Upper lobe of left lung (tissue), 6 donors: Measurements from ENCODE around the gene CERK. TPM values are rescaled to one million over a fixed set of nuclear protein-coding genes. Genes with fewer than 3 reads are reported as not detected.

ENCODE experiments used
- ATAC-seq, 2 donors: fragments of 200-7000 bp; cut with Tn5 transposase; one replicate each; pipeline ENCODE4 v1.9.1; 2022; ENCODE audit warnings: mild to moderate bottlenecking in 2 of 2, moderate library complexity in 2 of 2; ENCODE audit not compliant: low FRiP score in 2 of 2
- DNase-seq, 2 donors: peaks; one replicate each; pipeline ENCODE4 v3.0.0-alpha.2; 2019 to 2020
- H3K27ac ChIP-seq, 4 donors: fragments of 200-600 bp; sonication (generic); one replicate each; pipeline ENCODE4 v1.5.1; 2016 to 2019
- H3K27me3 ChIP-seq, 4 donors: fragments of 200-600 bp; sonication (generic); one replicate each; pipeline ENCODE4 v1.5.1; 2017 to 2019
- H3K36me3 ChIP-seq, 4 donors: fragments of 200-600 bp; sonication (generic); one replicate each; pipeline ENCODE4 v1.5.1; 2016 to 2019
- H3K4me1 ChIP-seq, 4 donors: fragments of 200-600 bp; sonication (generic); one replicate each; pipeline ENCODE4 v1.5.1; 2018 to 2019
- H3K4me3 ChIP-seq, 4 donors: fragments of 200-600 bp; sonication (generic); one replicate each; pipeline ENCODE4 v1.5.1; 2017 to 2019; ENCODE audit warnings: mild to moderate bottlenecking in 2 of 4, moderate library complexity in 1 of 4
- H3K9me3 ChIP-seq, 4 donors: fragments of 200-600 bp; sonication (generic); one replicate each; pipeline ENCODE4 v1.5.1; 2018 to 2019
- CTCF ChIP-seq, 6 experiments: fragments of 450-650 bp in 4 of 6; fragments of 200-600 bp in 2 of 6; sonication (generic) in 2 of 6; IDR thresholded peaks; one replicate each; pipeline ENCODE4 v1.5.1; 2016 to 2019; ENCODE audit warnings: antibody characterized with exemption in 6 of 6
- EP300 ChIP-seq, 4 donors: sonication (generic); formaldehyde crosslinking; IDR thresholded peaks; one replicate each; pipeline ENCODE4 v1.5.1; 2017; ENCODE audit warnings: antibody characterized with exemption in 4 of 4, control low read depth in 2 of 4
- POLR2A ChIP-seq, 4 donors: fragments of 450-650 bp; IDR thresholded peaks; one replicate each; pipeline ENCODE4 v1.5.1; 2016 to 2017; ENCODE audit warnings: antibody characterized with exemption in 4 of 4, mild to moderate bottlenecking in 2 of 4
- POLR2AphosphoS5 ChIP-seq, 2 donors: sonication (generic); formaldehyde crosslinking; IDR thresholded peaks; one replicate each; pipeline ENCODE4 v1.5.1; 2017; ENCODE audit warnings: antibody characterized with exemption in 2 of 2
- WGBS, 2 donors: methylation state at CpG; one replicate each; pipeline ENCODE4 v1.1.5; 2017 to 2018; 5-methylcytosine and 5-hydroxymethylcytosine counted together
- total RNA-seq, 6 donors: library from RNA; depleted of rRNA in 4 of 6; stranded (reverse); fragments of >200 nt in 4 of 6; gene quantifications; one replicate each; pipeline versions ENCODE4 v1.1.0 to v1.2.1, GENCODE V29; 2016 to 2021
- donor health status: DM: no; HTN: no; CAD: no; lungs with moderate emphysema.
- donor health status: DM: no; HTN: yes; CAD: no; lungs with severe emphysema.

The CERK gene
- total RNA-seq, 6 donors from 2014 or later = 26.9 to 55.5 (median 32.7) TPM

- no peaks in the 10 kb centered on the region for H3K4me1 ChIP-seq
- no peaks in the 10 kb centered on the region for H3K27me3 ChIP-seq
- peak in 1 of 2 donors; percentile 73 for DNase-seq
- H3K36me3 ChIP-seq = peaks cover 9 to 65% (median 48%) of the 10 kb centered on the region in 4 donors
- no peak overlapping the region for H3K27ac ChIP-seq
- ATAC-seq = no peak
- H3K9me3 ChIP-seq = no peaks in the 10 kb centered on the region
- no peak overlapping the region for H3K4me3 ChIP-seq
- TF ChIP-seq EP300 (IDR thresholded peaks at IDR 0.05) (no peak), POLR2A (IDR thresholded peaks at IDR 0.05) (no peak), CTCF (IDR thresholded peaks at IDR 0.05) (no peak), POLR2AphosphoS5 (IDR thresholded peaks at IDR 0.05) (no peak)
- 89 to 91% methylated on average over 17 of the region's 17 CpGs for WGBS, 2 donors
Observed at GRCh38 chr22:46671824-46672432, 66.1 kb downstream of the CERK start.

GRCh38 chr22:46669201-46669600, 68.9 kb downstream of the CERK start:
- H3K27me3 ChIP-seq = no peaks in the 10 kb centered on the region
- H3K4me3 ChIP-seq = no peak overlapping the region
- WGBS, 2 donors = 92 to 94% methylated on average over 9 of the region's 9 CpGs
- H3K36me3 ChIP-seq = peaks cover 15 to 70% (median 61%) of the 10 kb centered on the region in 4 donors
- TF ChIP-seq POLR2A (IDR thresholded peaks at IDR 0.05) = no peak
- TF ChIP-seq EP300 (IDR thresholded peaks at IDR 0.05) = no peak
- TF ChIP-seq CTCF (IDR thresholded peaks at IDR 0.05) = no peak
- no peak for TF ChIP-seq POLR2AphosphoS5 (IDR thresholded peaks at IDR 0.05)
- no peak overlapping the region for H3K27ac ChIP-seq
- H3K4me1 ChIP-seq = no peaks in the 10 kb centered on the region
- no peak for ATAC-seq
- H3K9me3 ChIP-seq = no peaks in the 10 kb centered on the region
- peak in 1 of 2 donors; percentile 50 for DNase-seq

GRCh38 chr22:46668116-46668515, 69.9 kb downstream of the CERK start:
- H3K27me3 ChIP-seq = no peaks in the 10 kb centered on the region
- peaks cover 15 to 72% (median 58%) of the 10 kb centered on the region in 4 donors for H3K36me3 ChIP-seq
- TF ChIP-seq POLR2AphosphoS5 (IDR thresholded peaks at IDR 0.05) = no peak
- no peak for TF ChIP-seq POLR2A (IDR thresholded peaks at IDR 0.05)
- no peak for TF ChIP-seq EP300 (IDR thresholded peaks at IDR 0.05)
- TF ChIP-seq CTCF (IDR thresholded peaks at IDR 0.05) = no peak
- H3K4me1 ChIP-seq = no peaks in the 10 kb centered on the region
- H3K27ac ChIP-seq = no peak overlapping the region
- H3K9me3 ChIP-seq = no peaks in the 10 kb centered on the region
- no peak for ATAC-seq
- H3K4me3 ChIP-seq = no peak overlapping the region
- peak in 1 of 2 donors; percentile 75 for DNase-seq
- WGBS, 2 donors = 89% methylated on average over 14 of the region's 24 CpGs; no CpG with 5 or more reads in 1 of the 2 donors

GRCh38 chr22:46667245-46667623, 70.8 kb downstream of the CERK start:
- H3K36me3 ChIP-seq = peaks cover 15 to 76% (median 62%) of the 10 kb centered on the region in 4 donors

More at GRCh38 chr22:46667245-46667623, 70.8 kb downstream of the CERK start:
- 95 to 100% methylated on average over 8 to 10 of the region's 10 CpGs for WGBS, 2 donors
- ATAC-seq = no peak
- TF ChIP-seq EP300 (IDR thresholded peaks at IDR 0.05) = no peak
- TF ChIP-seq POLR2AphosphoS5 (IDR thresholded peaks at IDR 0.05) = no peak
- TF ChIP-seq CTCF (IDR thresholded peaks at IDR 0.05) = no peak
- no peak for TF ChIP-seq POLR2A (IDR thresholded peaks at IDR 0.05)
- no peak for DNase-seq
- Histone ChIP-seq H3K4me3 (no peak overlapping the region), H3K27me3 (no peaks in the 10 kb centered on the region), H3K4me1 (no peaks in the 10 kb centered on the region), H3K9me3 (no peaks in the 10 kb centered on the region), H3K27ac (no peak overlapping the region)
